Left lung (tissue), 10 donors: Measurements from ENCODE around the gene TMCC1. TPM values are rescaled to one million over a fixed set of nuclear protein-coding genes. Genes with fewer than 3 reads are reported as not detected.

Source experiments
- ATAC-seq: fragments of 200-7000 bp; cut with Tn5 transposase; one replicate; pipeline ENCODE4 v1.9.1; 2020; ENCODE audit warnings: moderate library complexity
- DNase-seq, 4 donors: peaks; one replicate each; pipeline ENCODE4 v3.0.0-alpha.2; 2013 to 2020
- H3K27ac ChIP-seq, 2 donors: fragments of 200-600 bp; sonication (generic) in 1 of 2; one replicate each; pipeline versions ENCODE4 v1.5.0 to v1.8.0; 2020 to 2021
- H3K27me3 ChIP-seq, 2 donors: fragments of 200-600 bp; sonication (generic) in 1 of 2; one replicate each; pipeline versions ENCODE4 v1.5.0 to v1.8.0; 2020 to 2021
- H3K36me3 ChIP-seq, 2 donors: fragments of 200-600 bp; sonication (generic) in 1 of 2; one replicate each; pipeline versions ENCODE4 v1.5.0 to v1.8.0; 2020 to 2021
- H3K4me1 ChIP-seq, 2 donors: fragments of 200-600 bp; one replicate each; pipeline ENCODE4 v1.8.0; 2021
- H3K4me3 ChIP-seq, 2 donors: fragments of 200-600 bp; sonication (generic) in 1 of 2; one replicate each; pipeline versions ENCODE4 v1.5.0 to v1.8.0; 2020 to 2021; ENCODE audit warnings: mild to moderate bottlenecking in 1 of 2
- H3K9me3 ChIP-seq, 2 donors: fragments of 200-600 bp; sonication (generic) in 1 of 2; one replicate each; pipeline versions ENCODE4 v1.5.0 to v1.8.0; 2020 to 2021
- CTCF ChIP-seq, 2 donors: fragments of 200-600 bp; sonication (generic) in 1 of 2; IDR thresholded peaks; one replicate each; pipeline versions ENCODE4 v1.5.0 to v1.8.0; 2021; ENCODE audit warnings: antibody characterized with exemption in 2 of 2
- intact Hi-C, 2 donors: fragments of 100-400 bp; cut with DNase I; formaldehyde crosslinking; loops; one replicate each; pipeline versions ENCODE4 v1.11.2 to v1.14.2; 2022
- polyA plus RNA-seq, 6 donors: library from polyadenylated mRNA; unstranded; fragments of 120-200 nt; gene quantifications; one replicate each; pipeline ENCODE4 v1.2.1, GENCODE V29; 2013; ENCODE audit not compliant: insufficient read length in 6 of 6
- total RNA-seq, 2 donors: library from RNA; stranded (reverse); fragmentation: NEBNext Ultra II Directional; extraction: Animal tissue kit (Norgen Biotek cat#: 25700); gene quantifications; one replicate each; pipeline ENCODE4 v1.2.1, GENCODE V29; 2021
- donor health status: DM: no; HTN: yes; CAD: no.
- donor health status: DM: no; HTN: no; CAD: no.

TMCC1 gene
- total and polyA plus RNA-seq, 8 donors, result 24.4 to 38.8 (median 27.4) TPM

GRCh38 chr3:129601713-129602112, 291.8 kb downstream of the TMCC1 start:
- ATAC-seq, result no peak

GRCh38 chr3:129600348-129600747, 293.2 kb downstream of the TMCC1 start:
- Histone ChIP-seq H3K27ac (peak overlapping the region; percentile 83 to 91), H3K9me3 (no peaks in the 10 kb centered on the region), H3K36me3 (peaks cover 0 to 3% of the 10 kb centered on the region in 2 donors), H3K4me1 (peaks cover 73 to 96% of the 10 kb centered on the region in 2 donors), H3K4me3 (no peak overlapping the region), H3K27me3 (peaks cover 0 to 17% of the 10 kb centered on the region in 2 donors)
- no peak for ATAC-seq
- intact Hi-C loops, result no loop called here
- no peak for TF ChIP-seq CTCF (IDR thresholded peaks at IDR 0.05)
- no peak for DNase-seq

More at GRCh38 chr3:129601713-129602112, 291.8 kb downstream of the TMCC1 start:
- intact Hi-C loops, result no loop called here
- Histone ChIP-seq H3K36me3 (peaks cover 0 to 3% of the 10 kb centered on the region in 2 donors), H3K4me3 (peak overlapping the region in 1 of 2 donors; percentile 86), H3K27me3 (peaks cover 0 to 27% of the 10 kb centered on the region in 2 donors), H3K4me1 (peaks cover 62 to 89% of the 10 kb centered on the region in 2 donors), H3K27ac (peak overlapping the region; percentile 83 to 85), H3K9me3 (no peaks in the 10 kb centered on the region)
- TF ChIP-seq CTCF (IDR thresholded peaks at IDR 0.05), result no peak
- DNase-seq, result no peak

GRCh38 chr3:129599607-129600006, 293.9 kb downstream of the TMCC1 start:
- ATAC-seq, result peak; percentile 21
- no peak overlapping the region for H3K4me3 ChIP-seq
- TF ChIP-seq CTCF (IDR thresholded peaks at IDR 0.05), result no peak

DNA sequence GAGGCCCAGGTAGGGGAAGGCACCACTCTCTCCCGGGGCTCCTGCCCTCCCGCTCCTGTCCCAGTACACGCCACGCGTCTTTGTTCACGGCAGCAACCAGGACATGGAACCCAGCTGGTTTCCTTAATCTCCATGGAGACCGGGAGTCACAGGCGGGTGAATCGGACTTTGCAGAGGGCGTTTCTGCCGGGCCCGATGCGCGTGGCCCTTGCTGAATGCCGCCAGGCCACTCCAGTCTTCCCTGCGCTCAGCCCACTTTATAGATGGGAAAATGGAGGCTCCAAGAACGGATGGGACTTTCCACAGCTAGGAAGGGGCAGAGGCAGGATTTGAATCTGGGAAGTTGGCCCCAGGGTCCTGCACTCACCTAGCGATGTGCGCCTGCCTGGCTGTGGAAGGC, 294.4 kb downstream of the TMCC1 start:
- DNase-seq (no peak), ATAC-seq (no peak)
- Histone ChIP-seq H3K9me3 (no peaks in the 10 kb centered on the region), H3K4me1 (peaks cover 82 to 100% of the 10 kb centered on the region in 2 donors), H3K4me3 (no peak overlapping the region), H3K27me3 (peaks cover 0 to 4% of the 10 kb centered on the region in 2 donors), H3K36me3 (peaks cover 0 to 3% of the 10 kb centered on the region in 2 donors), H3K27ac (peak overlapping the region; percentile 83 to 91)
- intact Hi-C loops, result loop anchor here in 1 of 2 donors (10.0 kb wide), 1 partner anchor 104 kb away; no protein-coding TSS in a partner anchor
- no peak for TF ChIP-seq CTCF (IDR thresholded peaks at IDR 0.05)

More at GRCh38 chr3:129599607-129600006, 293.9 kb downstream of the TMCC1 start:
- intact Hi-C loops, result loop anchor here in 1 of 2 donors (10.0 kb wide), 1 partner anchor 105 kb away; no protein-coding TSS in a partner anchor
- H3K27me3 ChIP-seq, result peaks cover 0 to 9% of the 10 kb centered on the region in 2 donors
- H3K4me1 ChIP-seq, result peaks cover 80 to 100% of the 10 kb centered on the region in 2 donors
- H3K36me3 ChIP-seq, result peaks cover 0 to 3% of the 10 kb centered on the region in 2 donors
- H3K9me3 ChIP-seq, result no peaks in the 10 kb centered on the region
- DNase-seq, result peak in 1 of 4 donors; percentile 83
- peak overlapping the region; percentile 83 to 91 for H3K27ac ChIP-seq

GRCh38 chr3:129598484-129598883, 295.0 kb downstream of the TMCC1 start:
- peak overlapping the region; percentile 83 to 91 for H3K27ac ChIP-seq
- H3K36me3 ChIP-seq, result peaks cover 0 to 3% of the 10 kb centered on the region in 2 donors
- ATAC-seq (no peak), DNase-seq (no peak)
- H3K4me1 ChIP-seq, result peaks cover 83 to 100% of the 10 kb centered on the region in 2 donors
- H3K9me3 ChIP-seq, result no peaks in the 10 kb centered on the region
- H3K4me3 ChIP-seq, result no peak overlapping the region
- intact Hi-C loops, result loop anchor here in 1 of 2 donors (10.0 kb wide), 1 partner anchor 104 kb away; no protein-coding TSS in a partner anchor
- no peaks in the 10 kb centered on the region for H3K27me3 ChIP-seq
- no peak for TF ChIP-seq CTCF (IDR thresholded peaks at IDR 0.05)
